GM18502 (cell line): ENCODE measurements around the gene TMTC3.
"Not testable (repeated sequence)": the region's sequence is repeated elsewhere in the genome, so short reads cannot be mapped to it uniquely, and the experiment has no call there.

Experiments
- ATAC-seq: cut with Tn5 transposase; IDR thresholded peaks from one replicate; pipeline ENCODE4 v1.9.1; 2021; ENCODE audit warnings: mild to moderate bottlenecking; ENCODE audit not compliant: unreplicated experiment, poor library complexity

TMTC3 gene

GRCh38 chr12:88141774-88142609 lies at the start of gene TMTC3, which contains the start of gene CEP290:
TSS of gene TMTC3 (plus strand) at chr12:88142307. CDS start at chr12:88148316, 6,009 bp downstream.
TSS of gene CEP290 (minus strand) at chr12:88142088. CDS start at chr12:88141307, 781 bp downstream.
- ATAC-seq = peak; percentile 97

GRCh38 chr12:88092771-88093170 lies 49.3 kb upstream of the TMTC3 start:
- ATAC-seq = no peak

GRCh38 chr12:88093573-88093972 lies 48.5 kb upstream of the TMTC3 start:
- ATAC-seq = no peak

GRCh38 chr12:88108021-88108420 lies 34.1 kb upstream of the TMTC3 start:
- ATAC-seq = no peak

GRCh38 chr12:88111074-88111652 lies 30.9 kb upstream of the TMTC3 start:
- peak; percentile 59 for ATAC-seq

- ATAC-seq = no peak
Measured at GRCh38 chr12:88113871-88114270, 28.2 kb upstream of the TMTC3 start.

- ATAC-seq = peak; percentile 52
Measured at GRCh38 chr12:88122666-88123065, 19.4 kb upstream of the TMTC3 start.

- ATAC-seq = no peak
Measured at GRCh38 chr12:88127099-88127498, 15.0 kb upstream of the TMTC3 start.

GRCh38 chr12:88127855-88128254 lies 14.3 kb upstream of the TMTC3 start:
- ATAC-seq = no peak

- no peak for ATAC-seq
Measured at GRCh38 chr12:88132392-88132791, 9.7 kb upstream of the TMTC3 start.

- ATAC-seq = not testable (repeated sequence)
Measured at GRCh38 chr12:88133181-88133580, 8.9 kb upstream of the TMTC3 start.

- ATAC-seq = not testable (repeated sequence)
Measured at GRCh38 chr12:88139711-88140110, 2.4 kb upstream of the TMTC3 start.

- no peak for ATAC-seq
Measured at GRCh38 chr12:88141425-88141773, 708 bp upstream of the TMTC3 start.

- peak; percentile 7 for ATAC-seq
Measured at GRCh38 chr12:88142610-88142991, 494 bp downstream of the TMTC3 start.

GRCh38 chr12:88144037-88144436 lies 1.9 kb downstream of the TMTC3 start:
- no peak for ATAC-seq

GRCh38 chr12:88144546-88145468 lies 2.7 kb downstream of the TMTC3 start:
- no peak for ATAC-seq

GRCh38 chr12:88145567-88146505 lies 3.7 kb downstream of the TMTC3 start:
- no peak for ATAC-seq

- no peak for ATAC-seq
Measured at GRCh38 chr12:88150063-88150462, 8.0 kb downstream of the TMTC3 start.

- no peak for ATAC-seq
Measured at GRCh38 chr12:88153959-88154358, 11.9 kb downstream of the TMTC3 start.
